Measurements from ENCODE around the gene SOX15.

DNA sequence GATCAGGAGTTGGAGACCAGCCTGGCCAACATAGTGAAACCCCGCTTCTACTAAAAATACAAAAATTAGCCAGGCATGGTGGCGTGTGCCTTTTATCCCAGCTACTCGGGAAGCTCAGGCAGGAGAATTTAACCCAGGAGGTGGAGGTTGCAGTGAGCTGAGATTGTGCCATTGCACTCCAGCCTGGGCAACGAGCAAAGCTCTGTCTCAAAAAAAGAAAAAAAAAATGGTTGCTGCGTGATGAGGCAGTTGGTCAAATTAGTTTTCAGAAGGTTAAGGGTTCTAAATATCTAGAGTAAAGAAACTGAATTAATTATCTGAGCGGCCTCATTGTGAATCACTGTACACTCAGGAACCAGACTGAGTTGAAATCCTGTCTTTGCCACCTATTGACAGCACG lies 13.9 kb downstream of the SOX15 start:
- TF ChIP-seq, protein P1, sequence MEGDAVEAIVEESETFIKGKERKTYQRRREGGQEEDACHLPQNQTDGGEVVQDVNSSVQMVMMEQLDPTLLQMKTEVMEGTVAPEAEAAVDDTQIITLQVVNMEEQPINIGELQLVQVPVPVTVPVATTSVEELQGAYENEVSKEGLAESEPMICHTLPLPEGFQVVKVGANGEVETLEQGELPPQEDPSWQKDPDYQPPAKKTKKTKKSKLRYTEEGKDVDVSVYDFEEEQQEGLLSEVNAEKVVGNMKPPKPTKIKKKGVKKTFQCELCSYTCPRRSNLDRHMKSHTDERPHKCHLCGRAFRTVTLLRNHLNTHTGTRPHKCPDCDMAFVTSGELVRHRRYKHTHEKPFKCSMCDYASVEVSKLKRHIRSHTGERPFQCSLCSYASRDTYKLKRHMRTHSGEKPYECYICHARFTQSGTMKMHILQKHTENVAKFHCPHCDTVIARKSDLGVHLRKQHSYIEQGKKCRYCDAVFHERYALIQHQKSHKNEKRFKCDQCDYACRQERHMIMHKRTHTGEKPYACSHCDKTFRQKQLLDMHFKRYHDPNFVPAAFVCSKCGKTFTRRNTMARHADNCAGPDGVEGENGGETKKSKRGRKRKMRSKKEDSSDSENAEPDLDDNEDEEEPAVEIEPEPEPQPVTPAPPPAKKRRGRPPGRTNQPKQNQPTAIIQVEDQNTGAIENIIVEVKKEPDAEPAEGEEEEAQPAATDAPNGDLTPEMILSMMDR (tag by site-specific recombination; IDR thresholded peaks at IDR 0.05) = no peak
- TF ChIP-seq ZNF221 (tag by site-specific recombination; IDR thresholded peaks at IDR 0.05; ENCODE audit: borderline replicate concordance) (no peak), ZFP37 (tag by site-specific recombination; IDR thresholded peaks at IDR 0.05) (no peak)
